Tibial artery (tissue), 4 donors: Measurements from ENCODE around the gene LCN6.

Experiments used
- DNase-seq, 2 donors: peaks; one replicate each; pipeline ENCODE4 v3.0.0-alpha.2; 2019
- H3K27ac ChIP-seq, 2 donors: fragments of 200-600 bp; sonication (generic) in 1 of 2; 1 replicate in 1 of 2; 2 replicates in 1 of 2; pipeline ENCODE4 v1.5.1; 2018 to 2019; ENCODE audit warnings: mild to moderate bottlenecking in 1 of 2
- H3K27me3 ChIP-seq, 2 donors: fragments of 200-600 bp; sonication (generic) in 1 of 2; one replicate each; pipeline versions ENCODE4 v1.5.1 to v1.6.0; 2016 to 2019
- H3K36me3 ChIP-seq, 3 donors: fragments of 200-600 bp; sonication (generic) in 2 of 3; one replicate each; pipeline ENCODE4 v1.5.1; 2016 to 2019; ENCODE audit warnings: mild to moderate bottlenecking in 2 of 3
- H3K4me1 ChIP-seq, 4 donors: fragments of 200-600 bp; sonication (generic) in 2 of 4; 1 replicate in 3 of 4; 2 replicates in 1 of 4; pipeline ENCODE4 v1.5.1; 2016 to 2019
- H3K4me3 ChIP-seq, 2 donors: fragments of 200-600 bp; sonication (generic) in 1 of 2; 1 replicate in 1 of 2; 2 replicates in 1 of 2; pipeline ENCODE4 v1.5.1; 2018 to 2019; ENCODE audit warnings: mild to moderate bottlenecking in 2 of 2
- H3K9me3 ChIP-seq, 3 donors: fragments of 200-600 bp; sonication (generic) in 1 of 3; one replicate each; pipeline ENCODE4 v1.5.1; 2016 to 2019
- intact Hi-C: fragments of 100-400 bp; cut with DNase I; formaldehyde crosslinking; loops from one replicate; pipeline ENCODE4 v1.15.0; 2023; ENCODE audit warnings: low total_unique reads
- TF ChIP-seq, protein P1 (sequence below), 2 experiments: fragments of 200-600 bp in 1 of 2; fragments of 450-650 bp in 1 of 2; IDR thresholded peaks; one replicate each; pipeline ENCODE4 v1.5.1; 2017 to 2019; ENCODE audit warnings: antibody characterized with exemption in 2 of 2, mild to moderate bottlenecking in 1 of 2, moderate library complexity in 1 of 2

LCN6 gene

DNA sequence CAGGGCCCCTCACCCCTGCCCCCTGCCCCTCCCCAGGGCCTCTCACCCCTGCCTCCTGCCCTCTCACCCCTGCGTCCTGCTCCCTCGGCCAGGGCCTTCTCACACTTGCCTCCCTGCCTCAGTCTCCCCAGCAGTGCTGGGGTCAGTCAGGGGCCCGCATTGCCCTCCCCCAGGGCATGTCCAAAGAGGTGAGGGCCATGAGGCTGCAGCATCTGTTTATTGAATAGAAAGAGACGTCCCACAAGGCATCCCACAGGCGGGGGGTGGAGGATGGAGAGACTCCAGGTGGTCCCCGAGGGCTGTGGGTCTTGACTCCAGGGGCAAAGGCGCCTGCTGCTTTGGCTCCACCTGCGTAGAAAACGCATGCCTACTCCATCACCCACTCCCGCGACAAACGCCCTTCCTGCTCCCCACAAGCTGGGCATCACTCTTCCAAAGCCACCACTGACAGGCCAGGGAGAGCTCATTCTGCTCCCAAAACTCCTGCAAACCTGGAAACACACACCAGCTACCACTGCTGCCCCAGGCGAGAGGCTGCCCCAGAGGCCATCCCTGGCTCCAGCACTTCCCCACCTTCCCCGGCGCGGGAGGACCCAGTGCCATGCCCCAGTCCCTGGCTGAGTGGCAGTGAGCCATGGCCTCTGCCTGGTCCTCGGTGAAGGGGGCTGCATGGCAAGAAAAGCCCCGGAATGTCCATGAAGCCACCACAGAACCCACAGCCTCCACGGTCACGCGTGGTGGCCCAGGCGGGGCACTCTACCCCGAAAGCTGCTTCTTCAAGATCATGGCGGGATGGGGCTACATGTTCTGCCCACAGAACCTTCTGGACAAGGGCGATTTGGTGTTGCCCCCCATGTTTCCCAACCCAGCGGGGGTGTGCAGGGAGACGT lies 11.4 kb upstream of the LCN6 start:
- DNase-seq: no peak
- intact Hi-C loops: no loop called here
- H3K4me1 ChIP-seq: peaks cover 0 to 10% (median 2%) of the 10 kb centered on the region in 4 donors

DNA sequence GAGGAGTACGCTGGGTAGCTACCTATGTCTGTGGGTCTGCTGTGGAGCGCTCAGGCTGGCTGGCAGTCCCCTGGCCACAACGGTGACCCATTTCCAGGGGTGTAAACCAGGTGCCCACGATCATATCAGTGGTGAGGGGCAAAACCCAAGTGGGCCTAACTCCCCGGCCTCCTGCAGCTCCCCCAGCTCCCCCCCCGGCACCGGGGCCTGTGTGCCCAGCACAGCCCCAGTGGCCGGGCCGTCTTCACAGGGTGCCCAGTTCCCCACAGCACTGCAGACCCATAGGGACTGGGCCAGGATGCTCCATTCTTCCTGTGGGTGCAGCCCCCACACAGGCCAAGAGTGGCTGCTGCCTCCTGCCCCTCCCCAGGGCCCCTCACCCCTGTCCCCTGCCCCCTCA lies 10.7 kb upstream of the LCN6 start:
- H3K27me3 ChIP-seq: peaks cover 0 to 95% of the 10 kb centered on the region in 2 donors
- TF ChIP-seq, protein P1, sequence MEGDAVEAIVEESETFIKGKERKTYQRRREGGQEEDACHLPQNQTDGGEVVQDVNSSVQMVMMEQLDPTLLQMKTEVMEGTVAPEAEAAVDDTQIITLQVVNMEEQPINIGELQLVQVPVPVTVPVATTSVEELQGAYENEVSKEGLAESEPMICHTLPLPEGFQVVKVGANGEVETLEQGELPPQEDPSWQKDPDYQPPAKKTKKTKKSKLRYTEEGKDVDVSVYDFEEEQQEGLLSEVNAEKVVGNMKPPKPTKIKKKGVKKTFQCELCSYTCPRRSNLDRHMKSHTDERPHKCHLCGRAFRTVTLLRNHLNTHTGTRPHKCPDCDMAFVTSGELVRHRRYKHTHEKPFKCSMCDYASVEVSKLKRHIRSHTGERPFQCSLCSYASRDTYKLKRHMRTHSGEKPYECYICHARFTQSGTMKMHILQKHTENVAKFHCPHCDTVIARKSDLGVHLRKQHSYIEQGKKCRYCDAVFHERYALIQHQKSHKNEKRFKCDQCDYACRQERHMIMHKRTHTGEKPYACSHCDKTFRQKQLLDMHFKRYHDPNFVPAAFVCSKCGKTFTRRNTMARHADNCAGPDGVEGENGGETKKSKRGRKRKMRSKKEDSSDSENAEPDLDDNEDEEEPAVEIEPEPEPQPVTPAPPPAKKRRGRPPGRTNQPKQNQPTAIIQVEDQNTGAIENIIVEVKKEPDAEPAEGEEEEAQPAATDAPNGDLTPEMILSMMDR (IDR thresholded peaks at IDR 0.05): no peak
- peaks cover 0 to 10% (median 2%) of the 10 kb centered on the region in 4 donors for H3K4me1 ChIP-seq
- no peaks in the 10 kb centered on the region for H3K36me3 ChIP-seq
- no peak for DNase-seq
- no peak overlapping the region for H3K4me3 ChIP-seq
- H3K27ac ChIP-seq: no peak overlapping the region
- intact Hi-C loops: no loop called here
- H3K9me3 ChIP-seq: peaks cover 0 to 5% (median 0%) of the 10 kb centered on the region in 3 donors

More for the DNA sequence above, 11.4 kb upstream of the LCN6 start:
- TF ChIP-seq, protein P1 (IDR thresholded peaks at IDR 0.05): no peak
- peaks cover 0 to 5% (median 0%) of the 10 kb centered on the region in 3 donors for H3K9me3 ChIP-seq
- H3K36me3 ChIP-seq: no peaks in the 10 kb centered on the region
- no peak overlapping the region for H3K4me3 ChIP-seq
- H3K27me3 ChIP-seq: peaks cover 0 to 95% of the 10 kb centered on the region in 2 donors
- H3K27ac ChIP-seq: no peak overlapping the region

DNA sequence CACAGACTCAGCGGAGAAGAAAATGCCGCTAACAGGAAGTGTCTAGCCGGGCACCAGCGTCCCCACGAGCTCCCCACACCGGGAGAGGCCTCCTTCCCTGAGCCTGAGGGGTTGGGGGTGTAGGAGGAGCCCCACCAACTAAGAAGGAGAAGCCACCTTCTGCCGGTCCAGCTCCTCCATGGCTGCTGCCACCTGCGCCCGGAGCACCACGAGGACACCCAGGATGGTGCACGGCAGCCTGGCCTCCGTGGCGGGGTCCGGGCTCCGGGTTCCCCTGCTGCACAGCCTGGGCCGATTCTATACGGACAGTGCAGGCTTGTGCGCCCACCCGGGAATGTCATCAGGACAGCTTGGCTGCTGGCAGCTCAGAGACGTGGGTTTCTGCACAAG lies 9.4 kb upstream of the LCN6 start:
- peaks cover 0 to 5% (median 4%) of the 10 kb centered on the region in 3 donors for H3K9me3 ChIP-seq
- H3K4me1 ChIP-seq: peaks cover 0 to 10% (median 0%) of the 10 kb centered on the region in 4 donors
- TF ChIP-seq, protein P1 (IDR thresholded peaks at IDR 0.05): no peak
- H3K27me3 ChIP-seq: peaks cover 0 to 86% of the 10 kb centered on the region in 2 donors
- DNase-seq: no peak
- H3K27ac ChIP-seq: no peak overlapping the region
- no peaks in the 10 kb centered on the region for H3K36me3 ChIP-seq
- H3K4me3 ChIP-seq: no peak overlapping the region
- intact Hi-C loops: no loop called here

DNA sequence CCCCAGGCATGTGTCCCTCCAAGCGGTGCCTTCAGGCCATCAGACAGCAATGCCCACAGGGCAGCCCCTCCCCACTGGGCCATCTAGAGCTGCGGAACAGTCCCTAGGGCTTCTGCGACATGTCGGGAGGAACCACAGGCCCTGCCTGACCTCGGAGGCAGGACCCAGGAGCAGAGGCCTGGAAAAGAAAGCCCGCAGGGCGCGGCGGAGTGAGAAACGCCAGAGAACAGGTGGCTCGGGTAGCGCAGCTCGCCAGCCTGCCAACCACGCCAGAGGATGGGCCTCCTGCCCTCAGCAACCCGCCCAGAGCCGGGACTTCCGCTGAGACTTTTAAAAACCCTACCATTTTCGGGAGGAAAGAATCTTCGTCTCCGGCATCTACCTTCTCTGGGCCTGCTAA lies 9.0 kb upstream of the LCN6 start:
- no peak overlapping the region for H3K27ac ChIP-seq

DNA sequence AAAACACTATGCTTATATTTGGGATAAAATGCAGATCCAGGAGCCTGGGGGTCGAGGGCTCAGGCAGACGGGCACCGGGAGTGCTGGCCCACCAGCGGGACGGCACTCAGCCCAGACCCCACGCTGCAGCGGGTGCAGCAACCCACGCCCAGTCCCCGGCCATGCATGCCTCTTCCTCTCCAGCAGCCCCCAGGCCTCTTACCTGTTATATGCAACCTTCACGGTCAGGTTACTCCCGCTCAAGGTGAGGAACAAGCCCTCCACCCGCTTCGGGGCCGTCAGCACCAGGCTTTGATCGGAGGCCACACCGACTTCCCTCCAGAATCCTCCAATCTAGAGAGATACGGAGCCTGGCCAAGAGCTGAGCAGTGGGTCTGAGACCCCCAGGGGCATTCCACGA lies 8.5 kb upstream of the LCN6 start:
- no peak overlapping the region for H3K27ac ChIP-seq
- intact Hi-C loops: no loop called here
- no peak for DNase-seq

More for the DNA sequence above, 9.0 kb upstream of the LCN6 start:
- TF ChIP-seq, protein P1 (IDR thresholded peaks at IDR 0.05): no peak
- intact Hi-C loops: no loop called here
- H3K4me1 ChIP-seq: peaks cover 0 to 10% (median 0%) of the 10 kb centered on the region in 4 donors
- H3K27me3 ChIP-seq: peaks cover 0 to 82% of the 10 kb centered on the region in 2 donors
- no peak overlapping the region for H3K4me3 ChIP-seq
- H3K9me3 ChIP-seq: peaks cover 0 to 5% (median 4%) of the 10 kb centered on the region in 3 donors
- DNase-seq: no peak
- H3K36me3 ChIP-seq: no peaks in the 10 kb centered on the region

More for the DNA sequence above, 8.5 kb upstream of the LCN6 start:
- Histone ChIP-seq H3K36me3 (no peaks in the 10 kb centered on the region), H3K27me3 (peaks cover 0 to 77% of the 10 kb centered on the region in 2 donors), H3K4me3 (no peak overlapping the region), H3K9me3 (peaks cover 0 to 6% (median 5%) of the 10 kb centered on the region in 3 donors), H3K4me1 (peaks cover 0 to 10% (median 0%) of the 10 kb centered on the region in 4 donors)
- TF ChIP-seq, protein P1 (IDR thresholded peaks at IDR 0.05): no peak
